Activated CD4-positive, alpha-beta T cell treated with anti-CD3 and anti-CD28 coated beads for 48 hours (primary cell): ENCODE measurements around the gene PABPN1L.

ENCODE experiments used
- DNase-seq: peaks from one replicate; pipeline ENCODE4 v3.0.0-alpha.2; 2020

The PABPN1L gene

DNA sequence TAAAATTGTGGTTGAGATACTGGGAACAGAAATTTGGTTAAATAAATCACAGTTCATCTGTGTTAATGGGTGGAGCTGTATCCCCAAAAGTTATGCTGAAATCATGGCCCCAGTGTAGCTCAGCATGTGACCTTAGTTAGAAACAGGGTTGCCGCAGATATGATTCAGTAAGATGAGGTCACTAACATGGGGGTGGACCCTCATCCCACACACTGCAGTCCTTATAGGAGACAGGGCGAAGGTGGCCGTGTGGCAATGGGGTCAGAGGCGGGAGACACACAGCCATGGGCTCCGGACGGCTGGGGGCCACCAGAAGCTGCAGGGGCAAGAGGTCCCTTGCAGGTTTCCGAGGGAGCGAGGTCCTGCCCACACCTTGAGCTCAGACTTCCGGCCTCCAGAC lies 20.4 kb downstream of the PABPN1L start:
- DNase-seq: no peak

DNA sequence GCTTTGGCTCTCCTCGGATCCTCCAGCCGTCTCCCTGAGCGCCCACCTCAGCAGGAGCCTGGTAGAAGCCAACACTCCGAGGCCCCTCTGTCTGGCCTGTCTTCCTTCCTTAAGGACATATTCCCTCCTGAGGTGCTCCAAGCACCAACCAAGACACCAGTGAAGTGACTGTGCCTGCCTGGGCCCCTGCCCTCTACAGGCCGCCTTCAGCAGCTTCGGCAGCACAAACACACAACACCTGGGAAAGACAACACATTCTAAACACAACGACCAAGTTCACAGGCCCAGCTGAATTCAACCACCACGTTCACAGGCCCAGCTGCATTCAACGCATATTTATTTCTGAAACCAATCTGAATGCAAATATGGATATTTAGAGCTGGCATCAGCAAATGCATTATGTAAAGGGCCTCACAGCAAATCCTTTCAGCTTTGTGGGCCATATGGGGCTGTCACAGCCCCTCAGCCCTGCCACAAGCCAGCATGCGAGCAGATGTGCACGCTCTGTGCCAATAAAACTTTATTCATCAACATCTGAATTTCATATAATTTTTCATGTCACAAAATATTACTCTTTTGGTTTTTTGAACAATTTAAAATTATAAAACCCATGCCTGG lies 21.9 kb downstream of the PABPN1L start:
- no peak for DNase-seq

DNA sequence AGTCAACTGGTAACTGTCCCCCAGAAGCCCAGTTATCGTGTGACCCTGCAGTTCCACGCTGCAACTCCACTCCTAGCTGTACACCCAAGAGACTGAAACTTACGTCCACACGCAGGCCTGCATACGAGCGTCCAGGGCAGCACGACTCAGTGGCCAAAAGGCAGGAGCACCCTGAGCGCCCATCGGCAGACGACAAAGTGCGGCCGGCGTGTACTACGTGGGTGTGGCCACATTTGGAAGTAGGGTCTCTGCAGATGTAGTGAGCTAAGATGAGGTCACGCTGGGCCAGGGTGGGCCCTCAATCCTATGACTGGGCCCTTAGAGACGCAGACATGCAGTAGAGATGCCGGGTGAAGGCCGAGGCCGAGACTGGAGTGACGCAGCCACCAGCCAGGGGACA lies 23.2 kb downstream of the PABPN1L start:
- no peak for DNase-seq

DNA sequence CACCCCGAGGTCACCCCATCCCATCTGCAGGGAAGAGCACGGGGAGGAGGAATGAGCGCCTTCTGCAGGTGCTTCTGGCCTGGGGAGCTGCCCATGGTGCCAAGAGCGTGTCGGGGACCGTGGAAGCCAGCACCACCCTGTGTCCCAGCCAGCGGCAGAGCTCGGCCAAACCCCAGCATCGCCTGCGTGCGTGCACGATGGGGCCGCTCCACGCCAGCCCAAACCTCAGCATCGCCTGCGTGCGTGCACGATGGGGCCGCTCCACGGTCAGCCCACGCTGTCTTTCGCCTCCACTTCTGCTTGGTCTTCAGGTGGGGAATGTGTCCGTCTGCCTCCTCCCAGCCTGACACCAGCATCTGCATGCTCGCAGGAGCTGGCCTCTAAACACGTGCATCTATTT lies 23.7 kb downstream of the PABPN1L start:
- no peak for DNase-seq

DNA sequence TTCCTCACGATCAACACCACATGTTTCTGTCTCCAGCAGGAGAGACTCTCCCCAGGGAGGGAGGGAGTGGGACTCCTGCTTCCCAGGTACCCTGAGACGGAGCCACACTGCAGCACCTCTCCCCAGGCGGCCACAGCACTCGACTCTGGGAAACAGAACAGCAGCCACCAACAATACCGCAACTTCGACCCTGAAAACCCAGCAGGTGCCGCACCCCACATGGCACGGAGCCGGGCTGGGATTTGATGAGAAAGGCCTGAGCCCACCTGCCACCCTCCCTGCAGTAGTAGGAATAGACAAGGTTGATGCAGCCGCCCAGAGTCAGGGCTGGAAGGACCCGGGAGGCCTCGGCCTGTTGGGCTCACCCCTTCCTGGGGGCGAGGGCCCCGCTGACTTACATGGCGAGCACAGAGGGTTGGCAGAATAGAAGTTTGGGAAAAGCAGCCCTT lies 24.1 kb downstream of the PABPN1L start:
- DNase-seq: no peak

DNA sequence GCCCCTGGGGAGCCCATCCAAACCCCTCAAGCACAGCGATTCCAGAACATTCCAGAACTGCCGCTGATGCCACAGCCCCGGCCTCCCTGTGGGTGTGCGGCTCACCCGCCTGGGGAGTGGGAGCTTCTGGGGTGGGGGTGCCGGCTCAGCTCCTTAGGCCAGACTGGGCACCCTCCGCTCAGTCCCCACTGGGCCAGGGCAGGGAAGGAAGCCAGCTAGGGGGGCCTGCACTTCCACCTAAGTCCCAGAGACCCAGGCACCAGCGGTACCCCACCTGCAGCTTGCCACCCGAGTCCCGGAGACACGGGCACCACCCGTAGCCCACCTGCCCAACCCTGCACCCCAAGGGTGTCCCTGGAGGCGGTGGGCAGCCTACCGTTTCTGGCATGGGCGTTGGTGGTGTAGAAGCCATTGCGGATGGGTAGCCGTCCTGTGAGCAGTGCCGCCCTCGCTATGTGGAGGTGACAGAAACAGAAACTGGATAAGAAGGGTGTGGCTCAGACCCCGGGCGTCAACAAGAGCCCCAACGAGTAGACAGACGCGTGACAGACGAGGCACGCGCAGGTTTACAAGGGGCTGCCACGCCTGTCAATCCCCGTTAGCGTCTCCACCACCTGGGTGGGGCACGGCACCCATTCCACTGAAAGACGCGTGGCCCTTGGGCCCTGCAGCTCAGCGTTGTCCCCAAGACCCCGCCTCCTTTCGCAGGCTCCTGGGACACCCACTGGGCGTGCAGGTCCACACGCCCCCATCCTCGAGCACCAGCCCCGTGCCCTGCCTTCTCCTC lies 24.7 kb downstream of the PABPN1L start:
- no peak for DNase-seq

DNA sequence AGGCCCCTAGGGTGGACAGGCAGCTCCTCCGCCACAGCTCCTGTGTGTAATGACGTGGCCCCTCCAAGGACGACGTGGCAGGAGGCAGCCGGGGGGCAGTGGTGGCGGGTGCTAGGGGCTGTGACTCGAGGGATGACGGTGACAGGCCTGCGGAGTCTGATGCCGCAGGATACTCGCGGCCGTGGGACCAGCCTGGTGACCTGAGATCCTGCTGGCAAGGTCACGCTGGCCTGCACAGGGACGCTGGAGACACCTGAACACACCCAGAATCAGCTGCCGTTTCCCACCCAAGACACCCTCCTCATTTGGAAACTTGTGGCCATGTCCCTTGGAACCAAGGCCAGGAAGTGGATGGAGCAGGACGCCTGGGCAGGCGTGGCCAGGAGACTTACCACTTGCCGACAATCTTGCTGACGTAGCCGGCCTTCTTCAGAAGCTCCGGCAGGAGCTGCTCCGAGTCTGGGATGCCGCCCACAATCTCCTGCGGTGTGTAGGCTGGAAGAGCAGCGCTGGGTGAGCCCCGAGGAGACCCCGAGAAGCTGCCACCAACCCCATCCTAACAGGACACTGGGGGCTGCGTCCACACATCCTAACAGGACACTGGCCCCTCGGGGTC lies 25.8 kb downstream of the PABPN1L start:
- no peak for DNase-seq

DNA sequence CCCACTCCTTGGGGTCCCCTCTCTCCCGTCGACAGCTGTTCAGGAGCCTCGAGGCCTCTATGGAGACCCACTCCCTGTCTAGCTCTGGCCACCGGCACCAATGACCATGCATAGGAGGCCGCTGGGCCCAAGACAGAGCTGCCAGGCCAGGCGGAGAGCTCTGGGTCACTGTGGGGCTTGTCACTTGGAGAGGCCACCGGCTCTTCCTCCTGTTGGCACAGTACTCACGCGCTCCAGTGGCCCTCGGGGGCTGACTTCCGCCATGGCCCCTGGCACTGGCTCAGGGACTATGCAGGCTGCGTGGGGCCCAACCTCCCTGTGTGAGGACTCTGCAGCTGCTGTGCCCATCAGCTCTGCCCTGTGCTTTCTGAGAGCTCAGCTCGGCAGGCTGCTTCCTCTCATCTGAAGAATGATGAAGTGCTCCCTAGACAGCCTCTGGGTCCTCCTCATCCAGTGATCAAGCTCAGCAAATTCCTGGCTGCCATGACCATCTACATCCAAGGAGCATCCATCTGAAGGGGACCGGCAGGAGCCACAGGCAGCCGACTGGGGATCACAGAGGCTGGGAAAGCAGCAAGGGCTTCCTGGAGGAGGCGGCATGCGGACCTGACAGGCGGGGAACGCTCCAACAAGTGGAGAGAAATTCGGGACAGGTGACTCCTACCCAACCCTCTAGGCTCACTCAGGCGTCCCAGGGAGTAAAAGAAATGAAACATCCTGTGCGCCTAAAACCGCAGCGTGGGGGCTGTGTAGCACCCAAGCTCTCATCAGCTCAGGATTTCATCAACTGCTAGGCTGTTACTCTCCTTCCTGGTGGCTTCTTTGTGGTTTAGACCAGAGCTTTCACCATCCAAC lies 26.5 kb downstream of the PABPN1L start:
- DNase-seq: no peak

DNA sequence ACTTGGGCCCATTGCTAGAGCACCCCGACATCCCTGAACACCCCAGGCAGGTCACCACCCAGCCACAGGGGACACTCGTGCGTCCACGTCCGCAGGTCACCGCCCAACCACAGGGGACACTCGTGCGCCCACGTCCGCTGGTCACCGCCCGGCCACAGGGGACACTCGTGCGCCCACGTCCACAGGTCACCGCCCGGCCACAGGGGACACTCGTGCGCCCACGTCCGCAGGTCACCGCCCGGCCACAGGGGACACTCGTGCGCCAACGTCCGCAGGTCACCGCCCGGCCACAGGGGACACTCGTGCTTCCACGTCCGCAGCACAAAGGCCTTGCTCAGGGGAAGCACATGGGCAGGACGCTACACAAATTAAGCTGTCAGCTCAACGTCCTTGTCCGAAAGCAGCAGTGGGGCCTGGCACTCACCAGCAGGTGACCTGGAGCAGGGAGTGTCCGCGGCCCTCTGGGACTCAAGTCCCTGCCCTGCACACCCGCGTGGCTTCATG lies 27.4 kb downstream of the PABPN1L start:
- no peak for DNase-seq

DNA sequence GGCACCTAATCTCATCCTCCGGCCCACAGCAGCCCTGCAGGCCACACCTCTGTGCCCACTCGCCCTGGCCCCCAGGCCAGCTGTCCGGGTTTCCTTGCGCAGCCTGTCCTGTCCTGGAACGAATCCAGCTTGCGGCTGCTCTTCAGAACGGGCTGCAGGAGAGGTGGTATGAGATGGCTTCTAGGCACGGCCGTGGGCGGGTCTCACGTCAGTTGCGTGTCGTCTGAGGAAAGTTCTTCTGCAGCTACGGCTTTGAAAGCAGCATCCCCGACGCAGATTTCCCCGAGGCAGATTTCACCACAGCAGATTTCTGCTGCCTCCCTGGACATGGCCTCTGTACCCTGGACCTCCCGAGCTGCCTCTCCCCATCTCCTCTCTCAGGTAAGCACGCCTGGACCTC lies 27.9 kb downstream of the PABPN1L start:
- DNase-seq: no peak

DNA sequence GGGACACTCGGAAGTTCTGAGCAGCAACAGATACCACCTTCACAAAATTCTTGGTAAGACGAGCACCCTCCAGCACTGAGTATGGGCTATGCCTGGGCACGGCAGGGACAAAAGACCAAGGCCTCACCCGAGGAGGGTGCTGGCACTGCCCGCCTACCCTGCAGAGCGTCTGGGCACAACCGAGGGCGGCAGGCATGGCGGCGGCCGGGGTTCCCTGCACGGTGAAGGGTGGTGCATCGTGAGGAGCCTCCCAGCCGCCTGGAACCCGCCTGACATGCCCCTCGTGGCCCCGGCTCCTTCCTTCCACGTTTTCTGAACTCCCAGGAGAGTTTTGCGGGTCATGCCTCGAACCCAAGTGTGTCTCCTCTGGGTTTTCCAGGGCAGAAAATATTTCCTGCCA lies 28.7 kb downstream of the PABPN1L start:
- no peak for DNase-seq

DNA sequence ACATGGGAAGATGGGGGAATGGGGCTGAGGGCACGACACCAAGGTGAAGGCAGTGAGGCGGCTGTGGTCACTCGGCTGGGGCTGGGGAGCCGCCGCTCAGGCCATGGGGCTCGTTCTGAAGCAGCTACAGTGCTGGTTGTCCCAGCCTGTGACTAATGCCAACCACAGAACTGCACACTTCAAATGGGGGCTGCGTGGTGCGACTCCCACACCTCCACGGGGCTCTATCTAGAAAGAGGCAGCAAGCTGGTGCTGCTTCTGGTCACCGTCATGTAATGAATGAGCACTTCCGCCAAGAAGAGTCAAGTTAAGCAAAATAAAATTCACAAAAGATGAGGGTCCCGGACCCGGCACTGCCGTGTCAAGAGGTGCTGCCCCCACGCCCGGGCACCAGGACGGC lies 29.7 kb downstream of the PABPN1L start:
- no peak for DNase-seq

DNA sequence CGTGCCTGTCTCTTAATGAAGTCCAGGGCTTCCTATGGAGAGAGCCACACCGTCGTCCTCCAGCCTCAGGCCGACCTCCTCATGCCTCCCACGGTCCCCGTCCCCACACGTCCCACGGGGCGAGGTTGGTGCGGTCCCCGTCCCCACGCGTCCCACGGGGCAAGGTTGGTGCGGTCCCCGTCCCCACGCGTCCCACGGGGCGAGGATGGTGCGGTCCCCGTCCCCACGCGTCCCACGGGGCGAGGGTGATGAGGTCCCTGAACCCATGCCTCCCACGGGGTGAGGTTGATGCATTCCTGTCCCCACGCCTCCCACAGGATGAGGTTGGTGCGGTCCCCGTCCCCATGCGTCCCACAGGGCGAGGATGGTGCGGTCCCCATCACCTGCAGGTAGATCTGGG lies 30.6 kb downstream of the PABPN1L start:
- DNase-seq: no peak

DNA sequence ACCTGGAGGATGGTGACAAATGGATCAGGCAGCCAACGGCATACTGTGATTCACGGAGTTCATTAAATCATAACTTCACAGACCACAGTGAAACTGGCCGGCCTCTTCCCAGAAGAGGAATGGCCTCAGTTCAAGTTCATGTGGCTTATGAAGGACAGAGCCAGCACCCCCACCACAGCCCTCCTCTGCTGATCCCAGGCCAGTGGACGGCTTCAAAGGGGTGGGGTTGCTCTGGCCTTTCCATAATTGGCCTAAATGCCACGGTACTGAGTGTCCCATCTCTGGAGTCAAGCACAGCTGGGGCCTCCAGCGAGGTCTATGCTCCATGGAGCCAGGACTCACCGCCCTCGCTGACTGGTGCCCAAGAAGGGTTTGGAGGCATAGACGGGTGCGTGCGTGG lies 31.1 kb downstream of the PABPN1L start:
- DNase-seq: no peak

DNA sequence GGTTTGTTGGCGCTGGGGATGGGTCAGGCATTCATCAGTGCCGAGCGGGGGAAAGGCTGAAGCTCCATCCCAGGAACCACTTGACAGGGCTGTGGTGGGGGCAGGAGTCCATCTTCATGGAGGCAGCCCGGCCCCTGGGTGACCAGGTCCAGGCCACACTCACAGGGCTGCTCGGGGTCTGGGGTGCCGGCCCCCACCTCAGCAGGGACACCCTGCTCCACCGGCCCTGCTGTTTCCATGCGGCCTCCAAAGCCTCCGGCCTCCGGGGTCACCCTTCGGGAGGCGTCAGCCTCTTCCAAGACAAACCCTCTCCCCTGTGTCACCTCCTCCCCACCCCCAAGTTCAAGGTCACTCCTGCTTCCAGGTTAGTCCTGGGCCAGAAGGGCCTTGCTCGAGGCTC lies 31.8 kb downstream of the PABPN1L start:
- no peak for DNase-seq

DNA sequence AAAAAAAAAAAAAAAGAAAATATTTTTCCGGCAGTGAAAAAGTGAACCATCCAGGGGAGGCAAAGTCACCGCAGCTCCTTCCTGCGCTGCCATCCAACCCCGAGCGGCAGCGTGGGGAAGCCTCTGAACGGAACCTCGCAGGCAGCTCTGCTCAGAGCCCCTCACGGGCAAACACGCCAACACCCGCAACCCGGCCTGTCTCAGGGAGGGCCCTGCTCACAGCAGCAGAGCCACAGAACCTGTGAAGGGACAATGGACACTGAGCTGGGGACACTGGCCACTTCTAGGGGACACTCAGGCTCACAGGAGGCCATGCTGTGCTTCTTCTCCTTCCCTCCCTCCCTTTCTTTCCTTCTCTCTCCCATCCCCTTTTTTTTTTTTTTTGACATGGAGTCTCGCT lies 33.4 kb downstream of the PABPN1L start:
- DNase-seq: no peak

DNA sequence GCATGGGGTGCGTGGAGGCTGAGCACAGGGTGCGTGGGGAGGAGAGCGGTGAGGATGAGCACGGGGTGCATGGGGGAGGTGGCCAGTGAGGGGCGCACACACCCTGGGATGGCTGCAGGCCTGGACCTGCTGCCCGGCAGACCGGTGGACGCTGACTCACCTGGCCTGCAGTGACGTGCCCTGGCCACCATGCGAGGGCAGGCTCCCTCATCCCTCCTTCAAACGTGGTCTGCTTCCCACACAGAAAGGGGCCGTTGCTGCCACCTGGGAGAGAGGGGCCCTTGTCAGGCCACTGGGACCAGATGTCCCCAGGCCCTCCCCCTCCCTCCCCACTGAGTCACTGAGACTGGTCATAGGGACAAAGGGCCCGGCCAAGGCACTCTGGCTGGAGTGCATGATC lies 34.6 kb downstream of the PABPN1L start:
- DNase-seq: no peak

DNA sequence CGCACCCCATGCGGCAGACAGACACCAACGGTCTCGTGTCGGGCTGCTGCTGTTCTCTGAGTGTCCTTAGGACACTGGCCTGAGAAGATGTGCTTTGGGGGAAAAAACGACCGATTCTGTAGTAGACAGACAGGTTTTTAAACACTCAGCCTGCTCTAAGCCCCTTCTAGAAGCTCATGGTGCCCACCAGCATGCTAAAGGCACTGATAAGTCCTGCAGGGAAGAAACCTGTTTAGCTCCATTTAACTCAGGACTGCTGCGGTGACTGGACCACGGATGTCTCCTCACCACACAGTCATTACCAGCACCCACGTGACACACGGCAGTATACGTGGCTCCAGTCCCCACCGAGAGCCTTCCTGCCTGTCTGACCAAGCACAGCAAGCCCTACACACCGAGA lies 35.7 kb downstream of the PABPN1L start:
- no peak for DNase-seq

DNA sequence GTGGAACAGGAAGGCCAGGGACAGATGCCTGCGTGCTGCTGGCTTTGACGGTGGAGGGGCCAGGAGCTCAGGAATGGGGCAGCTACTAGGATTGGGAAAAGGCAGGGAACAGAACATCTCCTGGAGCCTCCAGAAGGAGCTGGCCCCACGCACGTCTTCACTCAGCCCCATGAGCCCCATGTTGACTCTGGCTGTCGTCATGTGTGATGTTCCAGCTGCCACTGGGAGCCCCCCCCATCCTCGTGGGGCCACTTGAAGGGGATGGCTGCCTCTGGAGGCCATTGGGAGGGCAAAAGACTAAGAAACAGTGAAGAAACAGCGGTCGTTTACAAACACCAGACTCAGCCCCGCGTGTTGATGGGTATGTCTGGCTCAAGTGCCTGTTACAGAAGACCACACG lies 36.2 kb downstream of the PABPN1L start:
- DNase-seq: no peak

DNA sequence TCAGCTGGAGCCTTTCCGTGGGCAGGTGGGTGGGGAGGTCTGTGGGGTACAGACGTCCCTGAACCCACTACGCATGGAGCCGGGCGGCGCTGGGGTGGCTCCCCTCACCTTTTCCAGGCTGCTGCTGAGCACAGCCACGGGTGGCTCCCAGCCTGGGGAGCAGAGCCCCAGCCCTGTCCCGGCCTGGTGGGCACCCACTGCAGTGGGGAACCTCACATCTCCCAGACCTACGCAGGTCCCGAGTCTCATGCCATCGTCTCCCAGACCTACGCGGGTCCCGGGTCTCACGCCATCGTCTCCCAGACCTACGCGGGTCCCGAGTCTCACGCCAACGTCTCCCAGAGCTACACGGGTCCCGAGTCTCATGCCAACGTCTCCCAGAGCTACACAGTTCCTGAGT lies 37.7 kb downstream of the PABPN1L start:
- no peak for DNase-seq

DNA sequence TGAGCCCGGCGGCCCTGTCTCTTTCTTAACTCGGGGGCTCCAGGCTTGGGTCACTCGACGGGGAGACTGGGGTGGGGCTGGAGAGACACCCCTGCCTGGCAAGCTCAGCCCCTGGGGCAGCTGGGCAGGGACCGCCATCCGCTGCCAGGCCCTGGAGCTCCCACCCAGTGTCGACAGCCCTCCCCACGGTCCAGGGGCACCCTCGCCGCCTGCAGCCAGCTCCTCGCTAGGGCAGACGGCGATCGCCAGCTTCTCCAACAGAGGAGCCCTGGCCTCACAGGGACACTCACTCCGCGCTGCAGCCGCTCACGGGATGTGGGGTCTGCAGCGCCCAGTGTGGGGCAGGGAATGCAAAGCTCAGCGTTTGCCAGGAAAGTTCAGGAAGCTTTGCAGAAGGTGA lies 38.7 kb downstream of the PABPN1L start:
- no peak for DNase-seq

DNA sequence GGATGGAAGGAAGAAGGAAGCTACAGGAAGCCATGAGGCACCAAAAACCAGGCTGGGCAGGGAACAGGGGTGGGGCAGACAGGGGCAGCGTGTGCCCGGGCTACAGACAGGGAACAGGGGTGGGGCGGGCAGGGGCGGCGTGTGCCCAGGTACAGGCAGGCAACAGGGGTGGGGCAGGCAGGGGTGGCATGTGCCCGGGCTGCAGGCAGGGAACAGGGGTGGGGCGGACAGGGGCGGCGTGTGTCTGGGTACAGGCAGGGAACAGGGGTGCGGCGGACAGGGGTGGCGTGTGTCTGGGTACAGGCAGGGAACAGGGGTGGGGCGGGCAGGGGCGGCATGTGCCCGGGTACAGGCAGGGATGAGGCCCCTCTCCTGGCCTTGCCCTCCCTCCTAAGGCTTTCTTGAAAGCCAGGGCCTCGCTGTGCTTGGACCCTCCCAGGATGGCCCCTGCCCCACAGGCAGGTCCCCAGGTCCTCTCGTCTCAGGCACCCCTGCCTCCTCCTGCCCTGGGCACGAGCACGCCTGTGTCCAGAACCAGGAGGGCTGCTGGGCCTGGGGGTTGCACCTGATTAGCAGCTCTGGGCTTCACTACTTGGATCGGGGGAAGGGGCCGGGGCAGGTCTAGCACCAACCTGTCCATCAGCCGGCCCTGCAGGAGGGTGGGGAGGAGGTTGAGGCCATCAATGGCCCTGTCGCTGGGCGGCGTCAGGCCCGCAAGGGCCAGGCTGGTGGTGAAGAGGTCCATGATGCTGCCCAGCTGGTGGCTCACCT lies 40.2 kb downstream of the PABPN1L start:
- DNase-seq: no peak
